HEK293T (cell line): Measurements from ENCODE around the gene IRF6.

Experiments
- ARNT ChIP-seq: fragments of 450-650 bp; IDR thresholded peaks from 2 replicates; pipeline ENCODE4 v1.6.1; 2017; ENCODE audit warnings: mild to moderate bottlenecking
- BHLHE40 ChIP-seq: fragments of 450-650 bp; IDR thresholded peaks from 2 replicates; pipeline ENCODE4 v1.6.1; 2016; ENCODE audit warnings: mild to moderate bottlenecking, moderate library complexity, borderline replicate concordance
- CTBP1 ChIP-seq: fragments of 450-650 bp; IDR thresholded peaks from 2 replicates; pipeline ENCODE4 v1.6.1; 2016; ENCODE audit warnings: borderline replicate concordance
- ELF4 ChIP-seq: fragments of 450-650 bp; IDR thresholded peaks from 2 replicates; pipeline ENCODE4 v1.6.1; 2017; ENCODE audit warnings: antibody characterized with exemption
- FOXA1 ChIP-seq: fragments of 450-650 bp; IDR thresholded peaks from 2 replicates; pipeline ENCODE4 v1.6.1; 2016; ENCODE audit warnings: mild to moderate bottlenecking
- FOXK2 ChIP-seq: fragments of 450-650 bp; IDR thresholded peaks from 2 replicates; pipeline ENCODE4 v1.6.1; 2016; ENCODE audit warnings: mild to moderate bottlenecking
- HDGF ChIP-seq: fragments of 450-650 bp; IDR thresholded peaks from 2 replicates; pipeline ENCODE4 v1.6.1; 2017; ENCODE audit warnings: antibody characterized with exemption, borderline replicate concordance
- LEF1 ChIP-seq: fragments of 450-650 bp; IDR thresholded peaks from 2 replicates; pipeline ENCODE4 v1.6.1; 2017; ENCODE audit warnings: mild to moderate bottlenecking, borderline replicate concordance
- NFRKB ChIP-seq: fragments of 450-650 bp; IDR thresholded peaks from 2 replicates; pipeline ENCODE4 v1.6.1; 2016; ENCODE audit warnings: mild to moderate bottlenecking, moderate library complexity
- PKNOX1 ChIP-seq: fragments of 450-650 bp; IDR thresholded peaks from 2 replicates; pipeline ENCODE4 v1.6.1; 2016
- SP1 ChIP-seq: fragments of 450-650 bp; IDR thresholded peaks from 2 replicates; pipeline ENCODE4 v1.6.1; 2017
- SUZ12 ChIP-seq: fragments of 450-650 bp; IDR thresholded peaks from 2 replicates; pipeline ENCODE4 v1.6.1; 2016; ENCODE audit warnings: mild to moderate bottlenecking
- ZNF384 ChIP-seq: fragments of 450-650 bp; IDR thresholded peaks from 2 replicates; pipeline ENCODE4 v1.6.1; 2016

GRCh38 chr1:209778102-209778501 is 27.8 kb downstream of the IRF6 start:
- TF ChIP-seq ELF4 = no peak
- no peak for TF ChIP-seq FOXK2
- no peak for TF ChIP-seq PKNOX1
- TF ChIP-seq BHLHE40 = no peak
- TF ChIP-seq ZNF384 = no peak
- no peak for TF ChIP-seq FOXA1
- TF ChIP-seq SP1 = no peak
- no peak for TF ChIP-seq CTBP1
- no peak for TF ChIP-seq HDGF
- no peak for TF ChIP-seq NFRKB
- no peak for TF ChIP-seq ARNT
- no peak for TF ChIP-seq LEF1
- TF ChIP-seq SUZ12 = no peak
